ENCODE measurements around the gene PNMA1. TPM values are rescaled to one million over a fixed set of nuclear protein-coding genes. Genes with fewer than 3 reads are reported as not detected.

PNMA1 gene
- total RNA-seq, 1 experiment from 2014 or later: 24.6 TPM

- Histone ChIP-seq H3K4me2 (ENCODE audit: low read length) (no peak overlapping the region), H3K4me1 (ENCODE audit: control insufficient read depth in 1 of 2, insufficient read depth in 2 of 2, low read length in 2 of 2) (peaks cover 45 to 76% of the 10 kb centered on the region in 2 experiments), H3K79me2 (ENCODE audit: insufficient read depth, low read length) (peaks cover 100% of the 10 kb centered on the region), H3K27ac (ENCODE audit: low read depth, low read length) (no peak overlapping the region), H4K20me1 (ENCODE audit: insufficient read depth) (no peaks in the 10 kb centered on the region), H3K36me3 (ENCODE audit: control insufficient read depth in 1 of 2, insufficient read depth in 2 of 2, low read length in 2 of 2) (no peaks in the 10 kb centered on the region), H3K4me3 (replicated peaks in 1 of 2; ENCODE audit: low read depth in 1 of 2, low read length in 2 of 2) (no peak overlapping the region), H2AFZ (ENCODE audit: low read depth, low read length, poor library complexity, severe bottlenecking) (no peak overlapping the region), H3K9me3 (ENCODE audit: control insufficient read depth in 1 of 2, insufficient read depth in 1 of 2, low read depth in 1 of 2, low read length in 2 of 2) (no peaks in the 10 kb centered on the region), H3K27me3 (ENCODE audit: insufficient read depth, low read length) (no peaks in the 10 kb centered on the region), H3K9ac (ENCODE audit: low read length) (no peak overlapping the region), H3K9me2 (ENCODE audit: insufficient read depth) (no peaks in the 10 kb centered on the region)
- intact Hi-C loops (cut with micrococcal nuclease): no loop called here
- RAD21 ChIA-PET (ENCODE audit: low non-redundant PET in 1 of 2, low total read pairs in 2 of 2, uncharacterized antibody in 2 of 2, unreplicated experiment in 2 of 2): interaction anchor here in 1 of 2 experiments (1.1 kb wide), 1 partner anchor 8 kb away, joined by 3 read pairs; no protein-coding TSS in a partner anchor
- ATAC-seq (no peak), DNase-seq (ENCODE audit: low read depth, low spot score) (no peak)
- TF ChIP-seq ELF1 (IDR thresholded peaks at IDR 0.05; ENCODE audit: borderline replicate concordance, low read depth) (no peak), FOSL1 (IDR thresholded peaks at IDR 0.05; ENCODE audit: low read depth) (no peak), EZH2 (IDR thresholded peaks at IDR 0.05) (no peak), CBX3 (IDR thresholded peaks at IDR 0.05; ENCODE audit: low read depth) (no peak), RAD21 (IDR thresholded peaks at IDR 0.05; ENCODE audit: low read depth) (no peak), ZBTB33 (IDR thresholded peaks at IDR 0.05; ENCODE audit: extremely low read depth, insufficient replicate concordance, low read length) (no peak), ZFX (IDR thresholded peaks at IDR 0.05) (no peak), ATF3 (IDR thresholded peaks at IDR 0.05) (no peak), YY1 (IDR thresholded peaks at IDR 0.05; ENCODE audit: extremely low read depth, insufficient replicate concordance, low read depth, low read length) (no peak)
- CTCF ChIA-PET: interaction anchor here (1.5 kb wide), 1 partner anchor 25 kb away, joined by 4 read pairs; no protein-coding TSS in a partner anchor
- BruUV-seq (replicated peaks): no TSS peak
- POLR2A ChIA-PET: interaction anchor here (0.6 to 1.2 kb wide), 3 partner anchors 11 to 270 kb away, joined by 3 to 4 read pairs (median 3); no protein-coding TSS in a partner anchor
These were observed 40.0 kb upstream of the PNMA1 start for GRCh38 chr14:73753887-73754795.

All from HCT116 (cell line).